Muscle of leg (tissue), 11 donors: ENCODE results near the gene UBE2E2. TPM values are rescaled to one million over a fixed set of nuclear protein-coding genes. Genes with fewer than 3 reads are reported as not detected.

Experiments used
- DNase-seq: peaks from one replicate; pipeline ENCODE4 v3.0.0; 2013
- H3K27ac ChIP-seq: one replicate; pipeline ENCODE4 v1.5.1; 2013; ENCODE audit warnings: mild to moderate bottlenecking, low read length, control low read depth
- H3K27me3 ChIP-seq: one replicate; pipeline ENCODE4 v1.6.1; 2013; ENCODE audit warnings: low read length; ENCODE audit not compliant: control insufficient read depth, insufficient read depth
- H3K36me3 ChIP-seq: one replicate; pipeline ENCODE4 v1.6.1; 2013; ENCODE audit warnings: low read length; ENCODE audit not compliant: control insufficient read depth, insufficient read depth
- H3K4me1 ChIP-seq: one replicate; pipeline ENCODE4 v1.6.1; 2013; ENCODE audit warnings: low read length; ENCODE audit not compliant: control insufficient read depth, insufficient read depth
- H3K4me3 ChIP-seq: one replicate; pipeline ENCODE4 v1.5.1; 2013; ENCODE audit warnings: low read length, control low read depth
- H3K9me3 ChIP-seq: replicated peaks from 2 replicates; pipeline ENCODE4 v1.6.1; 2013; ENCODE audit warnings: low read depth, low read length; ENCODE audit not compliant: control insufficient read depth
- WGBS: methylation state at CpG from one replicate; pipeline ENCODE4 v1.1.5; 2013; ENCODE audit warnings: missing lambda C conversion rate; ENCODE audit not compliant: insufficient coverage; 5-methylcytosine and 5-hydroxymethylcytosine counted together
- polyA plus RNA-seq, 8 donors: library from polyadenylated mRNA; unstranded; fragments of 120-200 nt; gene quantifications; one replicate each; pipeline versions ENCODE4 v1.2.1 to v1.2.3, GENCODE V29; 2013; ENCODE audit warnings: inconsistent platforms in 1 of 8, low replicate concordance in 1 of 8; ENCODE audit not compliant: insufficient read length in 8 of 8, insufficient read depth in 1 of 8
- total RNA-seq: library from RNA; stranded (reverse); fragments of 120-200 nt; gene quantifications from one replicate; pipeline ENCODE4 v1.2.4, GENCODE V29; 2013

UBE2E2 gene
- total and polyA plus RNA-seq, 9 donors, result 19.2 to 41.4 (median 35.1) TPM

- Histone ChIP-seq H3K27ac (peak overlapping the region; percentile 16), H3K36me3 (no peaks in the 10 kb centered on the region), H3K9me3 (no peaks in the 10 kb centered on the region), H3K4me3 (no peak overlapping the region), H3K4me1 (no peaks in the 10 kb centered on the region), H3K27me3 (no peaks in the 10 kb centered on the region)
- no CpG with 5 or more reads among the region's 1 CpG for WGBS
- DNase-seq, result no peak
These were observed 292.4 kb downstream of the UBE2E2 start for GRCh38 chr3:23495507-23495906.

GRCh38 chr3:23496165-23496564 is 293.0 kb downstream of the UBE2E2 start:
- H3K9me3 ChIP-seq, result no peaks in the 10 kb centered on the region
- no peak overlapping the region for H3K4me3 ChIP-seq
- WGBS, result no CpG with 5 or more reads among the region's 1 CpG
- H3K4me1 ChIP-seq, result peaks cover 3% of the 10 kb centered on the region
- no peak for DNase-seq
- no peaks in the 10 kb centered on the region for H3K27me3 ChIP-seq
- H3K36me3 ChIP-seq, result no peaks in the 10 kb centered on the region
- no peak overlapping the region for H3K27ac ChIP-seq

- Histone ChIP-seq H3K36me3 (no peaks in the 10 kb centered on the region), H3K4me1 (peaks cover 5% of the 10 kb centered on the region), H3K4me3 (no peak overlapping the region), H3K9me3 (no peaks in the 10 kb centered on the region), H3K27me3 (no peaks in the 10 kb centered on the region), H3K27ac (no peak overlapping the region)
- WGBS, result 100% methylated on average over 4 of the region's 5 CpGs
- DNase-seq, result no peak
These were observed 294.0 kb downstream of the UBE2E2 start for GRCh38 chr3:23497156-23497555.

GRCh38 chr3:23501201-23501802 is 298.2 kb downstream of the UBE2E2 start:
- no CpG with 5 or more reads among the region's 4 CpGs for WGBS
- H3K27me3 ChIP-seq, result no peaks in the 10 kb centered on the region
- DNase-seq, result peak; percentile 57
- H3K9me3 ChIP-seq, result no peaks in the 10 kb centered on the region
- peak overlapping the region; percentile 75 for H3K27ac ChIP-seq
- no peaks in the 10 kb centered on the region for H3K36me3 ChIP-seq
- peaks cover 5% of the 10 kb centered on the region for H3K4me1 ChIP-seq
- no peak overlapping the region for H3K4me3 ChIP-seq

GRCh38 chr3:23508464-23508863 is 305.3 kb downstream of the UBE2E2 start:
- WGBS, result 100% methylated on average over 1 of the region's 5 CpGs
- no peak overlapping the region for H3K27ac ChIP-seq
- H3K4me1 ChIP-seq, result no peaks in the 10 kb centered on the region
- H3K36me3 ChIP-seq, result no peaks in the 10 kb centered on the region
- H3K4me3 ChIP-seq, result no peak overlapping the region
- H3K27me3 ChIP-seq, result no peaks in the 10 kb centered on the region
- no peaks in the 10 kb centered on the region for H3K9me3 ChIP-seq
- no peak for DNase-seq

GRCh38 chr3:23518441-23518840 is 315.3 kb downstream of the UBE2E2 start:
- Histone ChIP-seq H3K4me1 (no peaks in the 10 kb centered on the region), H3K27me3 (no peaks in the 10 kb centered on the region), H3K4me3 (no peak overlapping the region), H3K27ac (no peak overlapping the region), H3K9me3 (no peaks in the 10 kb centered on the region), H3K36me3 (no peaks in the 10 kb centered on the region)
- WGBS, result no CpG with 5 or more reads among the region's 2 CpGs
- no peak for DNase-seq

- 100% methylated on average over 2 of the region's 4 CpGs for WGBS
- no peaks in the 10 kb centered on the region for H3K27me3 ChIP-seq
These were observed 316.4 kb downstream of the UBE2E2 start for GRCh38 chr3:23519314-23520208.

GRCh38 chr3:23527326-23527725 is 324.2 kb downstream of the UBE2E2 start:
- Histone ChIP-seq H3K9me3 (no peaks in the 10 kb centered on the region), H3K36me3 (no peaks in the 10 kb centered on the region), H3K4me1 (no peaks in the 10 kb centered on the region), H3K27me3 (no peaks in the 10 kb centered on the region), H3K4me3 (no peak overlapping the region), H3K27ac (no peak overlapping the region)
- DNase-seq, result no peak
- WGBS, result no CpG with 5 or more reads among the region's 2 CpGs

More at GRCh38 chr3:23519314-23520208, 316.4 kb downstream of the UBE2E2 start:
- Histone ChIP-seq H3K27ac (no peak overlapping the region), H3K4me3 (no peak overlapping the region), H3K36me3 (no peaks in the 10 kb centered on the region), H3K9me3 (no peaks in the 10 kb centered on the region), H3K4me1 (no peaks in the 10 kb centered on the region)
- DNase-seq, result no peak

GRCh38 chr3:23533596-23533995 is 330.5 kb downstream of the UBE2E2 start:
- Histone ChIP-seq H3K36me3 (no peaks in the 10 kb centered on the region), H3K4me3 (no peak overlapping the region), H3K9me3 (no peaks in the 10 kb centered on the region), H3K27ac (no peak overlapping the region), H3K27me3 (no peaks in the 10 kb centered on the region), H3K4me1 (no peaks in the 10 kb centered on the region)
- 91% methylated on average over 8 of the region's 11 CpGs for WGBS
- DNase-seq, result no peak

GRCh38 chr3:23533996-23534395 is 330.9 kb downstream of the UBE2E2 start:
- no CpG with 5 or more reads among the region's 2 CpGs for WGBS
- H3K4me3 ChIP-seq, result no peak overlapping the region
- H3K27ac ChIP-seq, result no peak overlapping the region
- no peaks in the 10 kb centered on the region for H3K9me3 ChIP-seq
- no peaks in the 10 kb centered on the region for H3K4me1 ChIP-seq
- DNase-seq, result no peak
- H3K36me3 ChIP-seq, result no peaks in the 10 kb centered on the region
- H3K27me3 ChIP-seq, result no peaks in the 10 kb centered on the region
